Natural killer cell (primary cell): ENCODE data around the gene MED17. TPM values are rescaled to one million over a fixed set of nuclear protein-coding genes. Genes with fewer than 3 reads are reported as not detected.

Experiments
- ATAC-seq, 3 donors: fragments of 150-1000 bp in 2 of 3; fragments of 200-7000 bp in 1 of 3; cut with Tn5 transposase; 1 replicate in 1 of 3; 2 replicates in 2 of 3; pipeline ENCODE4 v1.10.0; 2021; ENCODE audit warnings: mild to moderate bottlenecking in 2 of 3, moderate library complexity in 2 of 3
- DNase-seq, 2 donors: peaks; one replicate each; pipeline versions ENCODE4 v3.0.0 to v3.0.0-alpha.2; 2013 to 2021; ENCODE audit warnings: mixed read lengths in 1 of 2
- H3K27ac ChIP-seq: one replicate; pipeline ENCODE4 v1.5.1; 2013; ENCODE audit warnings: mild to moderate bottlenecking, low read length
- H3K27me3 ChIP-seq: one replicate; pipeline ENCODE4 v1.6.1; 2013; ENCODE audit warnings: low read length; ENCODE audit not compliant: control insufficient read depth, insufficient read depth
- H3K36me3 ChIP-seq: one replicate; pipeline ENCODE4 v1.6.1; 2013; ENCODE audit warnings: low read length; ENCODE audit not compliant: control insufficient read depth, insufficient read depth
- H3K4me1 ChIP-seq: one replicate; pipeline ENCODE4 v1.6.1; 2013; ENCODE audit warnings: low read length; ENCODE audit not compliant: control insufficient read depth, insufficient read depth
- H3K4me3 ChIP-seq: one replicate; pipeline ENCODE4 v1.5.1; 2013; ENCODE audit warnings: low read length
- H3K9me3 ChIP-seq: one replicate; pipeline ENCODE4 v1.6.1; 2013; ENCODE audit warnings: low read length; ENCODE audit not compliant: control insufficient read depth, insufficient read depth
- H3K27ac Mint-ChIP-seq, 2 donors: one replicate each; pipeline ENCODE4 v1.8.0; 2022; ENCODE audit warnings: mild to moderate bottlenecking in 2 of 2, mixed read lengths in 2 of 2, moderate library complexity in 1 of 2
- H3K27me3 Mint-ChIP-seq, 2 donors: one replicate each; pipeline ENCODE4 v1.8.0; 2022; ENCODE audit warnings: low read depth in 2 of 2, mixed read lengths in 2 of 2
- H3K36me3 Mint-ChIP-seq: one replicate; pipeline ENCODE4 v1.8.0; 2022; ENCODE audit warnings: mixed read lengths
- H3K4me1 Mint-ChIP-seq, 2 donors: one replicate each; pipeline ENCODE4 v1.8.0; 2022; ENCODE audit warnings: mixed read lengths in 2 of 2
- H3K4me3 Mint-ChIP-seq: one replicate; pipeline ENCODE4 v1.8.0; 2022; ENCODE audit warnings: mild to moderate bottlenecking, moderate library complexity, mixed read lengths
- H3K9me3 Mint-ChIP-seq, 2 donors: one replicate each; pipeline ENCODE4 v1.8.0; 2022; ENCODE audit warnings: mixed read lengths in 2 of 2
- CTCF ChIP-seq: fragments of 200-600 bp; IDR thresholded peaks from one replicate; pipeline ENCODE4 v1.8.0; 2022; ENCODE audit warnings: antibody characterized with exemption
- WGBS: methylation state at CpG from one replicate; pipeline ENCODE4 v1.1.7; 2013; ENCODE audit warnings: missing lambda C conversion rate; ENCODE audit not compliant: insufficient coverage; 5-methylcytosine and 5-hydroxymethylcytosine counted together
- intact Hi-C: fragments of 100-400 bp; cut with micrococcal nuclease; formaldehyde crosslinking; loops from one replicate; pipeline ENCODE4 v1.14.2; 2022
- total RNA-seq, 4 donors: library from RNA; stranded (reverse); fragments of 120-200 nt in 1 of 4; gene quantifications; one replicate each; pipeline versions ENCODE4 v1.2.3 to v1.2.4, GENCODE V29; 2013 to 2022

MED17 gene
- total RNA-seq, 3 donors from 2014 or later (not counting 1 experiment from before 2014, with no cell fraction given), result 48.8 to 71.5 (median 66.4) TPM

- Histone ChIP-seq H3K36me3 (peaks cover 25% of the 10 kb centered on the region), H3K9me3 (no peaks in the 10 kb centered on the region), H3K4me1 (no peaks in the 10 kb centered on the region), H3K27ac (no peak overlapping the region), H3K27me3 (no peaks in the 10 kb centered on the region), H3K4me3 (no peak overlapping the region)
- WGBS, result 94% methylated on average over 4 of the region's 4 CpGs
- no peaks in the 10 kb centered on the region for H3K27me3 Mint-ChIP-seq
- ATAC-seq, result no peak
- peak overlapping the region; percentile 35 to 40 for H3K27ac Mint-ChIP-seq
- TF ChIP-seq CTCF, result no peak
- H3K36me3 Mint-ChIP-seq, result no peaks in the 10 kb centered on the region
- intact Hi-C loops, result no loop called here
- H3K4me3 Mint-ChIP-seq, result no peak overlapping the region
- no peak for DNase-seq
- H3K4me1 Mint-ChIP-seq, result no peaks in the 10 kb centered on the region
- no peaks in the 10 kb centered on the region for H3K9me3 Mint-ChIP-seq
Measured at GRCh38 chr11:93817426-93818348, 33.6 kb downstream of the MED17 start.

GRCh38 chr11:93819966-93820695 lies 36.0 kb downstream of the MED17 start:
- Histone ChIP-seq H3K4me3 (no peak overlapping the region), H3K9me3 (no peaks in the 10 kb centered on the region), H3K4me1 (no peaks in the 10 kb centered on the region), H3K27me3 (no peaks in the 10 kb centered on the region), H3K36me3 (peaks cover 5% of the 10 kb centered on the region), H3K27ac (no peak overlapping the region)
- Mint-ChIP-seq H3K27me3 (no peaks in the 10 kb centered on the region), H3K27ac (no peak overlapping the region), H3K36me3 (no peaks in the 10 kb centered on the region), H3K4me1 (no peaks in the 10 kb centered on the region), H3K4me3 (no peak overlapping the region), H3K9me3 (no peaks in the 10 kb centered on the region)
- TF ChIP-seq CTCF, result no peak
- DNase-seq (no peak), ATAC-seq (no peak)
- 93% methylated on average over 8 of the region's 8 CpGs for WGBS
- intact Hi-C loops, result no loop called here

GRCh38 chr11:93820847-93821246 lies 36.8 kb downstream of the MED17 start:
- Histone ChIP-seq H3K27me3 (no peaks in the 10 kb centered on the region), H3K4me3 (no peak overlapping the region), H3K27ac (no peak overlapping the region), H3K4me1 (no peaks in the 10 kb centered on the region), H3K36me3 (peaks cover 3% of the 10 kb centered on the region), H3K9me3 (no peaks in the 10 kb centered on the region)
- intact Hi-C loops, result no loop called here
- no peak overlapping the region for H3K27ac Mint-ChIP-seq
- H3K36me3 Mint-ChIP-seq, result no peaks in the 10 kb centered on the region
- no peaks in the 10 kb centered on the region for H3K27me3 Mint-ChIP-seq
- no peak for TF ChIP-seq CTCF
- 96% methylated on average over 12 of the region's 14 CpGs for WGBS
- ATAC-seq, result no peak
- no peak for DNase-seq
- H3K9me3 Mint-ChIP-seq, result no peaks in the 10 kb centered on the region
- no peak overlapping the region for H3K4me3 Mint-ChIP-seq
- no peaks in the 10 kb centered on the region for H3K4me1 Mint-ChIP-seq
